Nephron (organoid): ENCODE measurements around the gene CFDP1.

ENCODE experiments used
- H3K27ac Mint-ChIP-seq, 3 experiments: 2 replicates each; pipeline ENCODE4 v1.8.0; 2020; ENCODE audit warnings: mixed read lengths in 3 of 3, mild to moderate bottlenecking in 2 of 3, moderate library complexity in 1 of 3
- H3K27me3 Mint-ChIP-seq: 2 replicates; pipeline ENCODE4 v1.8.0; 2021; ENCODE audit warnings: low read depth, mild to moderate bottlenecking, moderate library complexity, mixed read lengths
- H3K36me3 Mint-ChIP-seq: 2 replicates; pipeline ENCODE4 v1.8.0; 2020; ENCODE audit warnings: low read depth, mixed read lengths
- H3K4me1 Mint-ChIP-seq: 2 replicates; pipeline ENCODE4 v1.8.0; 2020; ENCODE audit warnings: mixed read lengths
- H3K4me3 Mint-ChIP-seq, 3 experiments: 2 replicates each; pipeline ENCODE4 v1.8.0; 2020; ENCODE audit warnings: mild to moderate bottlenecking in 3 of 3, mixed read lengths in 3 of 3, moderate library complexity in 2 of 3
- H3K9me3 Mint-ChIP-seq: 2 replicates; pipeline ENCODE4 v1.8.0; 2020; ENCODE audit warnings: mixed read lengths
- CTCF ChIP-seq, 3 experiments: fragments of 200-600 bp; sonication (generic); IDR thresholded peaks; one replicate each; pipeline ENCODE4 v1.5.0; 2021; ENCODE audit warnings: antibody characterized with exemption in 3 of 3; ENCODE audit not compliant: unreplicated experiment in 3 of 3

CFDP1 gene

GRCh38 chr16:75432828-75433731, at the start of gene CFDP1:
CFDP1 (minus strand) TSS chr16:75433503; CDS start chr16:75433352, 151 bp downstream.
- Mint-ChIP-seq H3K4me1 (peaks cover 16% of the 10 kb centered on the region), H3K4me3 (peak within 1 kb of the TSS; percentile 84 to 89 (median 86)), H3K36me3 (peaks cover 34% of the 10 kb centered on the region), H3K27ac (peak within 1 kb of the TSS; percentile 88 to 98 (median 98)), H3K9me3 (peaks cover 9% of the 10 kb centered on the region), H3K27me3 (no peaks in the 10 kb centered on the region)
- TF ChIP-seq CTCF (IDR thresholded peaks at IDR 0.05; ENCODE audit: unreplicated experiment in 3 of 3), result no peak

- Mint-ChIP-seq H3K27me3 (peaks cover 6% of the 10 kb centered on the region), H3K27ac (no peak overlapping the region), H3K4me1 (peaks cover 12% of the 10 kb centered on the region), H3K36me3 (no peaks in the 10 kb centered on the region), H3K4me3 (no peak overlapping the region), H3K9me3 (no peaks in the 10 kb centered on the region)
- no peak for TF ChIP-seq CTCF (IDR thresholded peaks at IDR 0.05; ENCODE audit: unreplicated experiment in 3 of 3)
These were observed 49.3 kb upstream of the CFDP1 start for GRCh38 chr16:75482434-75483205.

GRCh38 chr16:75481475-75481874, 48.2 kb upstream of the CFDP1 start:
- TF ChIP-seq CTCF (IDR thresholded peaks at IDR 0.05; ENCODE audit: unreplicated experiment in 3 of 3), result no peak
- H3K4me1 Mint-ChIP-seq, result peaks cover 7% of the 10 kb centered on the region
- H3K27ac Mint-ChIP-seq, result no peak overlapping the region
- H3K36me3 Mint-ChIP-seq, result no peaks in the 10 kb centered on the region
- H3K9me3 Mint-ChIP-seq, result no peaks in the 10 kb centered on the region
- no peak overlapping the region for H3K4me3 Mint-ChIP-seq
- H3K27me3 Mint-ChIP-seq, result peaks cover 6% of the 10 kb centered on the region

- Mint-ChIP-seq H3K4me1 (no peaks in the 10 kb centered on the region), H3K9me3 (no peaks in the 10 kb centered on the region), H3K27me3 (peaks cover 6% of the 10 kb centered on the region), H3K4me3 (no peak overlapping the region), H3K36me3 (no peaks in the 10 kb centered on the region), H3K27ac (no peak overlapping the region)
- no peak for TF ChIP-seq CTCF (IDR thresholded peaks at IDR 0.05; ENCODE audit: unreplicated experiment in 3 of 3)
These were observed 46.2 kb upstream of the CFDP1 start for GRCh38 chr16:75479421-75479990.

GRCh38 chr16:75478480-75479345, 45.4 kb upstream of the CFDP1 start:
- no peak overlapping the region for H3K4me3 Mint-ChIP-seq
- H3K4me1 Mint-ChIP-seq, result no peaks in the 10 kb centered on the region
- no peaks in the 10 kb centered on the region for H3K9me3 Mint-ChIP-seq
- no peak overlapping the region for H3K27ac Mint-ChIP-seq
- TF ChIP-seq CTCF (IDR thresholded peaks at IDR 0.05; ENCODE audit: unreplicated experiment in 3 of 3), result no peak
- H3K27me3 Mint-ChIP-seq, result peaks cover 6% of the 10 kb centered on the region
- H3K36me3 Mint-ChIP-seq, result no peaks in the 10 kb centered on the region
